KMS-11 (cell line): ENCODE results near the gene MUSTN1.

Experiments used
- H2AFZ ChIP-seq: fragments of 200-600 bp; sonication (generic); 2 replicates; pipeline ENCODE4 v1.6.1; 2016; ENCODE audit warnings: antibody characterized with exemption, mixed run types, low read depth
- H3K27ac ChIP-seq: fragments of 200-600 bp; sonication (generic); 2 replicates; pipeline ENCODE4 v1.6.1; 2016; ENCODE audit warnings: mild to moderate bottlenecking, mixed run types
- H3K27me3 ChIP-seq: fragments of 200-600 bp; sonication (generic); 2 replicates; pipeline ENCODE4 v1.6.1; 2017; ENCODE audit warnings: mild to moderate bottlenecking, low read depth, mixed run types, moderate library complexity; ENCODE audit not compliant: insufficient read depth
- H3K36me3 ChIP-seq: fragments of 200-600 bp; sonication (generic); 2 replicates; pipeline ENCODE4 v1.6.1; 2017; ENCODE audit warnings: mild to moderate bottlenecking, mixed run types; ENCODE audit not compliant: insufficient read depth
- H3K4me1 ChIP-seq: fragments of 200-600 bp; sonication (generic); 2 replicates; pipeline ENCODE4 v1.6.1; 2016; ENCODE audit warnings: mild to moderate bottlenecking, low read depth, mixed run types; ENCODE audit not compliant: poor library complexity, severe bottlenecking
- H3K4me2 ChIP-seq: fragments of 200-600 bp; sonication (generic); 2 replicates; pipeline ENCODE4 v1.7.0; 2016; ENCODE audit warnings: mild to moderate bottlenecking, mixed run types
- H3K4me3 ChIP-seq: fragments of 200-600 bp; sonication (generic); IDR thresholded peaks from 2 replicates; pipeline ENCODE4 v1.6.1; 2017; ENCODE audit warnings: low read depth, low read length, mixed read lengths; ENCODE audit not compliant: insufficient read depth
- H3K79me2 ChIP-seq: fragments of 200-600 bp; sonication (generic); 2 replicates; pipeline ENCODE4 v1.6.1; 2016; ENCODE audit warnings: low read depth, mixed run types; ENCODE audit not compliant: insufficient read depth
- H3K9ac ChIP-seq: fragments of 200-600 bp; sonication (generic); 2 replicates; pipeline ENCODE4 v1.6.1; 2016; ENCODE audit warnings: mild to moderate bottlenecking, mixed run types
- H4K20me1 ChIP-seq: fragments of 200-600 bp; sonication (generic); 2 replicates; pipeline ENCODE4 v1.6.1; 2016; ENCODE audit warnings: mild to moderate bottlenecking, mixed run types; ENCODE audit not compliant: insufficient read depth
- CTCF ChIP-seq: fragments of 200-600 bp; sonication (generic); conservative IDR thresholded peaks from 2 replicates; pipeline ENCODE4 v1.6.1; 2017; ENCODE audit warnings: low read depth, mild to moderate bottlenecking, antibody characterized with exemption, low read length, moderate library complexity, mixed read lengths

The MUSTN1 gene

GRCh38 chr3:52793702-52794611 is 40.9 kb downstream of the MUSTN1 start:
- Histone ChIP-seq H3K4me2 (no peak overlapping the region), H3K9ac (no peak overlapping the region), H3K79me2 (no peaks in the 10 kb centered on the region), H3K36me3 (no peaks in the 10 kb centered on the region), H3K27me3 (no peaks in the 10 kb centered on the region), H3K4me1 (no peaks in the 10 kb centered on the region), H3K27ac (no peak overlapping the region), H3K4me3 (no peak overlapping the region), H2AFZ (no peak overlapping the region), H4K20me1 (no peaks in the 10 kb centered on the region)
- TF ChIP-seq CTCF: no peak

DNA sequence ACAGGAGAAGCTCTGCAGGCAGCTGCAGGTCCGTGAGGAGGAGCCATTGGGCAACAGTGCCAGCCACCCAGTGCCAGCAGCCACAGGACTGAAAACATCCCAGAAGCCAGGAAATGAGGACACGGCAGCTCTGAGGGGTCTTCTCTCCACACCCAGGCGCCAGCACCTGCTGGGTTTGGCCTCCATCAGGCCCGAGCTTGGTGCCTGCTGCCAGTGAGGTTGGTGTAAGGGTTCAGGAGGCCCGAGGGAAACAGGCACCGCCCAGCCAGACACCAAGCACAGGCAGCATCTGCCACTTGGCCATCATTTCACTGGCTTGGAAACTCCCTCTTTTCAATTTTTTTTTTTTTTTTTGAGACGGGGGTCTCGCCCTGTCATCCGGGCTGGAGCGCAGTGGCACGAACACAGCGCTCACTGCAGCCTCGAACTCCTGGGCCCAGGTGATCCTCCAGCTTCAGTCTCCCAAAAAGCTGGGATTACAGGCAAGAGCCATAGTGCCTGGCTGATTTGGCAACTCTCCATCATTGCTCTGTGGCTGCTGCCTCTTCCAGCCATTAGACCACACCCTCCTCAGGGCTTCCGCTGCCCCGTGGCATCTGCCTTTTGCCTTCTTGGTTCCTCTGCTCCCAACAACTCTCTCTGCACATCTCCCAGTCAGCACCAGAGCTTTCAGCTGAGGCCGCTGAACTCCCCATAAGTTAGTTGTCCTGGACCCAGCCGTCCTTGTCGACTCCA is 41.7 kb downstream of the MUSTN1 start:
- H3K27ac ChIP-seq: no peak overlapping the region
- no peak overlapping the region for H3K9ac ChIP-seq
- H3K79me2 ChIP-seq: no peaks in the 10 kb centered on the region
- no peak overlapping the region for H3K4me2 ChIP-seq
- H2AFZ ChIP-seq: no peak overlapping the region
- H3K4me1 ChIP-seq: no peaks in the 10 kb centered on the region
- H3K27me3 ChIP-seq: no peaks in the 10 kb centered on the region
- H3K36me3 ChIP-seq: no peaks in the 10 kb centered on the region
- no peak overlapping the region for H3K4me3 ChIP-seq
- no peak for TF ChIP-seq CTCF
- no peaks in the 10 kb centered on the region for H4K20me1 ChIP-seq

DNA sequence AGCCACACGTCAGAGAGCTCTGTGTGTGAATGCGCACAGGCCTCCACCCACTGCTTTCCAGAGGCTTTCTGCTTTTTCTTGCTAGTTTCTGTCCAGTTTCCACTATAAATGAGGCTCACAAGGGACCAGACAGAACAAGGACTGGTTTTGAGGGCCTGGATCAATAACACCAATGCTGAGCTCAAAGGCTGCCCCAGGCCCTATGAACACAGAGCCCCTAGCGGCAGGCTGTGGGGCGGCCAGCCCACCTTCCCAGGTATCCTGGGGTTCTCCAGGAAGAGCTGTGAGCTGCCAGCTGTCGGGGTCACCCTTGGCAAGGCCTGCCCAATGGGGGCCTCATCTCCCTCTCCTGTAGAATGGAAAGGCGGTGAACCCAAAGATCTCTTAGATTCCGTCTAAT is 42.4 kb downstream of the MUSTN1 start:
- no peaks in the 10 kb centered on the region for H3K36me3 ChIP-seq
- no peak overlapping the region for H3K4me3 ChIP-seq
- H3K4me1 ChIP-seq: no peaks in the 10 kb centered on the region
- H2AFZ ChIP-seq: no peak overlapping the region
- H3K27me3 ChIP-seq: no peaks in the 10 kb centered on the region
- no peaks in the 10 kb centered on the region for H4K20me1 ChIP-seq
- no peaks in the 10 kb centered on the region for H3K79me2 ChIP-seq
- H3K27ac ChIP-seq: no peak overlapping the region
- no peak overlapping the region for H3K9ac ChIP-seq
- no peak for TF ChIP-seq CTCF
- H3K4me2 ChIP-seq: no peak overlapping the region

DNA sequence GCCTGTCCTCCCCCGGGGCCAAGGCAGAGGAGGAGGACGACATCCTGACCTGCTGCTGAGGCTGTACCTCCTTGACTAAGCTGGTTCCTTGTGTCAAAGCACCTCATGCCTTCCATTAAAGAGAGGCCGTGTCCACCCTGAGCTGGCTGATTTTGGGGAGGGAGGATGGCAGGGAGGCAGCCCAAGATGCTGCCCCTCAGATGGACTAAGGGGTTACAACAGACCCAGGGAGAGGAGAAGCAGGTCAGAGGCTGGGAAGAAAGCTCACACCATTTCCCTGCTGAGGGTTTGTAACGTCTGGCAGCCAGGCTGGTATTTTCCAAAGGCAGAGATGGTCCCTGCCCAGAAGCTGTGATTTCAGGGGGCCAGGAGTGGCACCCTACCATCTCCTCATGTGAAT is 42.9 kb downstream of the MUSTN1 start:
- no peak for TF ChIP-seq CTCF
- Histone ChIP-seq H3K4me2 (no peak overlapping the region), H3K4me3 (no peak overlapping the region), H3K27ac (no peak overlapping the region), H3K79me2 (no peaks in the 10 kb centered on the region), H3K4me1 (no peaks in the 10 kb centered on the region), H3K36me3 (no peaks in the 10 kb centered on the region), H3K27me3 (no peaks in the 10 kb centered on the region), H3K9ac (no peak overlapping the region), H4K20me1 (no peaks in the 10 kb centered on the region), H2AFZ (no peak overlapping the region)
